Measurements from ENCODE around the gene NUP210. TPM values are rescaled to one million over a fixed set of nuclear protein-coding genes. Genes with fewer than 3 reads are reported as not detected.

NUP210 gene
- total and polyA plus RNA-seq, 4 donors = 9.9 to 38.6 (median 22.9) TPM

GRCh38 chr3:13460341-13460736, 40.2 kb upstream of the NUP210 start:
- 96% methylated on average over 7 of the region's 7 CpGs for whole genome bisulfite sequencing
- Histone ChIP-seq H3K4me3 (ENCODE audit: low read depth in 1 of 3, low read length in 3 of 3) (no peak overlapping the region), H3K9ac (ENCODE audit: low read depth in 1 of 2, low read length in 2 of 2) (no peak overlapping the region), H3K27me3 (ENCODE audit: control insufficient read depth in 4 of 4, insufficient read depth in 4 of 4, low read length in 3 of 4) (no peaks in the 10 kb centered on the region), H3K36me3 (ENCODE audit: control insufficient read depth in 4 of 4, insufficient read depth in 3 of 4, low read depth in 1 of 4, low read length in 3 of 4) (no peaks in the 10 kb centered on the region), H3K27ac (ENCODE audit: low read depth in 1 of 2, low read length in 2 of 2) (no peak overlapping the region), H3K4me1 (ENCODE audit: control insufficient read depth in 4 of 4, insufficient read depth in 4 of 4, low read length in 3 of 4) (no peaks in the 10 kb centered on the region), H3K9me3 (ENCODE audit: control insufficient read depth in 4 of 4, low read length in 3 of 4) (no peaks in the 10 kb centered on the region)
- DNase-seq (ENCODE audit: low spot score) = no peak
- TF ChIP-seq REST (IDR thresholded peaks at IDR 0.05) = no peak
- no peak for TF ChIP-seq MAX (IDR thresholded peaks at IDR 0.05)
- TF ChIP-seq TAF1 (conservative IDR thresholded peaks at IDR 0.05) = no peak
- no peak for TF ChIP-seq YY1 (IDR thresholded peaks at IDR 0.05)
- no peak for TF ChIP-seq JUND (IDR thresholded peaks at IDR 0.05)
- no peak for TF ChIP-seq RXRA (IDR thresholded peaks at IDR 0.05)
- no peak for TF ChIP-seq CTCF (IDR thresholded peaks at IDR 0.05; ENCODE audit: low read depth, low read length, missing input control)
- no peak for TF ChIP-seq ZBTB33 (IDR thresholded peaks at IDR 0.05)
- no peak for TF ChIP-seq FOXA1 (IDR thresholded peaks at IDR 0.05)
- TF ChIP-seq HNF4A (conservative IDR thresholded peaks at IDR 0.05) = no peak
- no peak for TF ChIP-seq FOXA2 (IDR thresholded peaks at IDR 0.05)
- TF ChIP-seq NR2F2 (IDR thresholded peaks at IDR 0.05) = no peak
- no peak for TF ChIP-seq EGR1 (IDR thresholded peaks at IDR 0.05; ENCODE audit: low read depth in 2 of 2)
- TF ChIP-seq ATF3 (IDR thresholded peaks at IDR 0.05) = no peak
- no peak for TF ChIP-seq SP1 (IDR thresholded peaks at IDR 0.05)
- no peak for TF ChIP-seq GABPA (IDR thresholded peaks at IDR 0.05 in 1 of 2, conservative IDR thresholded peaks at IDR 0.05 in 1 of 2)
- no peak for TF ChIP-seq RAD21 (IDR thresholded peaks at IDR 0.05)
- no peak for TF ChIP-seq HNF4G (IDR thresholded peaks at IDR 0.05)

All from liver (tissue), 9 donors.